ENCODE data around the gene STAMBP. TPM values are rescaled to one million over a fixed set of nuclear protein-coding genes. Genes with fewer than 3 reads are reported as not detected.
"Not testable (repeated sequence)": the region's sequence is repeated elsewhere in the genome, so short reads cannot be mapped to it uniquely, and the experiment has no call there.

Gene STAMBP
- total RNA-seq, 1 donor from 2014 or later: 46.0 TPM

DNA sequence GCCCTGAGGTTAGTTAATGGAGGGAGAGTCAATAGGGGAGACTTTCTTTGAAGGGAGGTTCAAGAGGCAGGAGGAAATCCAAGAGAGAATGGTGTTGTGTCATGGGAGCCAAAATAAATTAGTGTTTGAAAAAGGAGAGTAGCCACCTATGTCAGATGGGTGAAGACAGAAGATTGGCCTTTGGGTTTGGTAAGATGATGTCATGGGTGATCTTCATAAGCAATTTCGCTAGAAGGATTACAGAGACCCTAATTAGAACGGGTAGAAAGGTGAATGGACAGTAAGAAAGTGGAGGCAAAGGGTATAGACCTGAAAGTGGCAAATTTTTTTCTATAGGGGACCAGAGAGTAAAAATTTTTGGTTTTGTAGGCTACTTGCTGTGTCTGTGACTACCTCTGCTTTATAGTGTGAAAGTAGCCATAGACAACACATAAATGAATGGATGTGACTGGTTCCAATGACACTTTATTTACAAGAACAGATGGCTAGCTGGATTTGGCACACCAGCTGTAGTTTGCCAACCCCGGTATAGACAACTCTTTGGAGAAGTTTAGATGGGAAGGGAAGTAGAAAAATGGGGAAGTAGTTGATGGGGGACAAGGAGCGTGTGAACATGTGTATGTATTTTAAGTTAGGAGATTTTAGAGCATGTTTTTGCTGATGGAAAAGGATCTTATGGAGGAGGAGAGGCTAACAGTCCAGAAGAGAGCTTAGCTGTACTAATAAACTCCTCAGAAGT, 9.3 kb downstream of the STAMBP start:
- DNase-seq (ENCODE audit: low spot score): no peak

DNA sequence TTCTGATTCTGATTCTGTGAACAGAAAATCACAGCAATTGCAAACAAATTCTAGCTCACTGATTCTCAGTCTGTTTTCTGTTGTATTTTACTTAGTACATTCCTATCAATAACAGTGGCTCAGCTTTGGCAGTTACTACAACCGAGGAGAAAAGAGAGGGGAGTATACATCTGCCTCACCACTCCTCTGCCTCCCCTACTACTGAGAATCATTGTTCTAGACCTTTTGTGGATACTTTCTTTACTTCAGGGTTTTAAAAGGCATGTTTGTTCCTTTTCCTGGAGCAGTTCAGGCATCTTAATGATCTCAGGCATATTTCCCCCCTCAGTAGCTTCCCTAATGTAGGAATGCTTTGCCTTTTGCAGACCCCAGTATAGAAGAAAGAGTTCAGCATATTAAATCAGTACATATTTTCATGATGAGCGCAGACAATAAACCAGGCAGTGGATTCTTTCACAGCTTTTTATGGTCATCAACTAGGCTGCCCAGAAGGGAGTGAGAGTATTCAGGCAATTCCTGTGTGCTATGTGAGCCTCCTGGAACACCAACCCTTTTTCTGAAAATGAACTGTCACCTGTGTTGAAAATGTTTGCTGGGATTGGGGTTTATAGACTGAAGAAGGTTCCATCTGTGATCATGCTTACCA, 10.3 kb downstream of the STAMBP start:
- no peak for DNase-seq (ENCODE audit: low spot score)

DNA sequence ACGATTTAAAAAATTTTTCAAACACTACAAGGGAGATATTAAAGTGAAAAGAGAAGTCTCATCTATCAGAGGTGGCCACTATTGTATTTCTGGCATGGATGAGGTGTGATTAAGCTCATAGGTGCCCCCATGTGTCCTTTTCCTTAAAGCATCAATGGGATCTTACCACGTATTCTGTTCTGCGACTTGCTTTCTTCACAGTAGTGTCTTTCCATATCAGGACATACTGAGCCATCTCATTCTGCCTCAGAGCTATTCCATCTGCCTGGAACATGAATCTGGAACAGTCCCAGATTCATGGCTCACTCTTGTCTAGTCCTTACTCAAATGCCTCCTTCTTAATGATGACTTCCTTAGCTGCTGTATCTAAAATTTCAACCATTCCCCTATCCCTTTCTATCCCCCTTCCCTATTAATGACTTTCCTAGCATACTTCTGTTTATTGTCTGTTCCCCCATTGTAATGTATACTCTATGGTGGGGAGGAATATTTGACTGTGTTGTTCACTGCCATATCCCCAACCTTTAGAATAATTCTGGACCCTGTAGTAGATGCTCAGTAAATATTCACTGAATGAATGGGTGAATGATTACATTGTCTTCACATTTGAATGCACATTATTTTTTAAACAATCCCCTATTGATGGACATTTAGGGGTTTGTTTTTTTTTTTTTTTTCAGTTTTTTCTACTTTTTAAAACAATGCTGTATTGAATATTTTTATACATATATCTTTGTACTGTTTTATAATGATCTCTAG, 11.1 kb downstream of the STAMBP start:
- no peak for DNase-seq (ENCODE audit: low spot score)

DNA sequence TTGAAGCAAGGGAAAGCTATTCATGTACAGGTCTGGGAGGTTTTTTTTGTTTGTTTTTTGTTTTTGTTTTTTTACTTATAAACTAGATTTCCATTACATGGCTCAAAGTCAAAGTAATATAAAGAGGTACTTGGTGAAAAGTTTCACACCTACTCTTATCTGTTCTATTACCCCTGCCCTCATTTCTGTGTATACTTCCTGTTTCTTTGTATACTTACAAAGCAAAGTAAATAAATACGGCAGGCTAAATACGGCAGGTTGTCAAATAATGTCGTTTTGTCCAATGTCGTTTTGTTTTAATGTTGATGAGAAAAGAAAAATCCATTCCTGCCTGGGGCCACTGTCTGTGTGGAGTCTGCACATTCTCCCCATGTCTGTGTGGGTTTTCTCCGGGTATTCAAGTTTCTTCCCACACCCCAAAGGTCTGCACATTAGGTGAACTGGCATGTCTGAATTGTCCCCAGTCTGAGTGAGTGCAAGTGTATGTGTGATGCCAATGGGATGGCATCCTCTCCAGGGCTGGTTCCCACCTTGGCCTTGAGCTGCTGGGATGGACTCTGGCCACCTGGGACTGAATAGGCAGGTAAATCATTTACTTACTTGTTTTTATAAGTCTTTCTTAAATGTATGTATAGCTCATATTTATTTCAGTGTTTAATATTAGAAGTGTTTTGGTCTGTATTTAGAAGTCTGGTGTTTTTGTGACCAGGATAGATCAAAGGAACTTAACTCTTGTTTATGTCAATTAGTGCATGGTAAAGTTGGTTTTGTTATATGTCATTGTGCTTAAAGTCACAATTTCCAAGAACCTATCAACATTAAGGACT, 13.4 kb downstream of the STAMBP start:
- no peak for DNase-seq (ENCODE audit: low spot score)

DNA sequence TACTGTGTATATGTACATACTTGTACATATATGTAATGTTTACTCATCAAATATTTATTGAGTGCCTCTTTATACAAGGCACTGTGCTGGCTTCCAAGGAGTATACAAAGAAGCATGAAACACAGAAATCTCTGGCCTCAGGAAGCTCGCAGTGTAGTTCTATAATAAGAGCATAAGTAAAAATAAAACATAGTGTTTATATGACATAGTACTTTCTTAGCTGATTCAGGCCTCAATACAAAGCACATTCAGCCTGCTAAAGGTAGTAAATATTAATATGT, 13.9 kb downstream of the STAMBP start:
- no peak for DNase-seq (ENCODE audit: low spot score)

DNA sequence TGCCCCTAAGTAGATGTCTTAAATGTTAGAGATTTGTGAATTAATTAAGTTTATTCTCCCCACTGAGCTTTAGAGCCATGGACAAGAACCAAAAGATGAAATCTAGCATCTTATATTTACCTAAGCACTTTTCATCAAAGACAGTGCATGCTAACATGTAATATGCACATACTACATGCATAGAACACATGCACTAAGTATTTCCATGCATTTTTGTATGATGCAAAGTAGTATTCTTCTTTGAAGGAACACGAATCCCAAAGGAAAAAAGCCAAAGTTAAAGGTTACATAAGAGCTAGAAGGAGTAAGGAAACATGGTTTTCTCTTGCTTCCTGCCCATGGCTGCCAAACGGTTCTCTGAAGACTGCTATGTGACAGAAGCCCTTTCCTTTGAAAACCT, 15.3 kb downstream of the STAMBP start:
- DNase-seq (ENCODE audit: low spot score): no peak

DNA sequence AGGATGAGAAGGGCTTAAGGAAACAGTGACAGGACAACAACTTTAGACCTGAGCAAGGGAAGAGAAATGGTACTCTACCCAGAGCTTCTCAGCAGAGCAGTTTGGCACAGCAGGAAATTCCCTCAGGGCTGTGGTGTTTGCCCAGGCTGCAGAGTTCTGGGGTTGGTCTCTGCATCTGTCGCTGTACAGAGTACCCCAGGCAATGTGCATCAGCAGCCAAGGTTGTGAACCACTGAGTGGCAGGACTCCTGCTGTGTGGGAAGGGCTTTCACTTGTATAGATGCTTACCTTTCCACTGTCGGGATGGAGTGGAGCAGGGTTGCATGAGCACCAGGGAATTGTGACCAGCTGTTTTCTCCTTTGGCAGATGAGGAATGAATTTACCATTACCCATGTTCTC, 21.2 kb downstream of the STAMBP start:
- DNase-seq (ENCODE audit: low spot score): no peak

DNA sequence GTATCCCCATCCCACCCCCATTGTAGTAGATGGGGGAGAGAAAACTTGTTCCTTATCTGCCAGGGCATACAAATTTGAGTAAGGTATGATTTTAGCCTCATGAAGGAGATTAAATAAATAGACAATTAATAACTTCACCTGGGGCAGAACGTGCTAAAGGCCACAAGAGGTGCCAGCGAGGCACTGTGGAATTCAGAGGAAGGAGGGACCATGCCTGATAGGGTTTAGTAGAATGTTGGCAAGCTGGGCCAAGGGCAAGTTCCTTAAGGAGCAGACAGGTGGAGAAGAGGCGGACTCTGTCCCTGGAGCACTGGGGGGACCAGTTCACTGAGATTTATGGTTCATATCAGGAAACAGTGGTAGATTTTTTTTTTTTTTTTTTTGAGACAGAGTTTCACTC, 22.5 kb downstream of the STAMBP start:
- no peak for DNase-seq (ENCODE audit: low spot score)

DNA sequence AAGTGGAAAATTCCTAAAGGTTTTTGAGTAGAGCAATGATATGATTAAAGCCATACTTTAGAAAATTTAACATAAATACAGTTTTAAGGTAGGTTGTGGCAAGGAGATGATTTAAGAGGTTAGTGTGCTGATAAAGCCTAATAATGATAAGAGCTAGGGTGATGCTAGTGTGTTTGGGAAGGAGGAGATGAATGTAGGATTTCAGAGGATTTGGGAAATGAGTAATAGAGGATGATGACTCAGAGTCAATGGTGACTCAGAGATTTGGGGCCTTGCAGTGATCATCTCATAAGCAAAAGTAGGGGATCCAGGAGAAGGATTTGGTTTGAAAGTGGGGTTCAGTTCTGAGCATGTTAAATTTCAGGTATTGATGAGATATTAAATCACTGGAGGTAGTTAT, 23.3 kb downstream of the STAMBP start:
- no peak for DNase-seq (ENCODE audit: low spot score)

DNA sequence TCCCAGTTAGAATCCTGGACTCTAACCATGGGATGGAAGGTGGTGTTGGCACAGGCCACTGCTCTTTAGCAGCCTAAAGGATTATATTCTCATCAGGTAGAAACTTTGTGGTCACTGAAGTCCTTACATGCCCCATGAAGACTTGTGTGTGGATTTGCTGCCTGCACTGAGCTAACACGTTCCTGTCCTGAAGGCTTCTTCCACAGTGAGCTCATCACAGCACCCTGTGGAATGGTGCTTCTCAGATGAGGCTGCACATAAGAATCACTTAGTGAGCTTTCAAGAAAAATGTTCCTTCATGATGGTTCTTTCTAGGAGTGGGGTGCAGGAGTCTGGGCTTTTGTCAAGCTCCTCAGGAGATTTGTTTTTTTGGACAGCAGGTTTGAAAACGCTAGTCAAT, 26.8 kb downstream of the STAMBP start:
- DNase-seq (ENCODE audit: low spot score): no peak

DNA sequence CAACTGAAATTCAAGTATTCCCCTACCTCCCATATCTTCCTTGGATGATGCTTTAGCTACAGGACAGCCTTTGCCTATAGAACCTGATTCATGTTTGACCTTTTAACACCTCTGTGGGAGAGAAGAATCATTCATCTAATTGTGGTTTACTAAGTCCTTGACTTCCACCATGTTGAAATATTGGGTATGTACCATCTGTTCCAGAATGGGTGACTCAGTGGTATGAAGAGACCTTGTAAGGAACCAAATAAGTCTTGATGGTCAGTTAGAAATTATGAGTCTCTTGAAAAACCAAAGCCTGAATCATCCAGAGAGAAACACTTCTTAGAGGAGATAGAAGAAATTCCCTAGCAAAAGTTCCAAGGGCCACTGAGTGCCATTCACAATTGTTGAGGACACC, 27.5 kb downstream of the STAMBP start:
- DNase-seq (ENCODE audit: low spot score): no peak

DNA sequence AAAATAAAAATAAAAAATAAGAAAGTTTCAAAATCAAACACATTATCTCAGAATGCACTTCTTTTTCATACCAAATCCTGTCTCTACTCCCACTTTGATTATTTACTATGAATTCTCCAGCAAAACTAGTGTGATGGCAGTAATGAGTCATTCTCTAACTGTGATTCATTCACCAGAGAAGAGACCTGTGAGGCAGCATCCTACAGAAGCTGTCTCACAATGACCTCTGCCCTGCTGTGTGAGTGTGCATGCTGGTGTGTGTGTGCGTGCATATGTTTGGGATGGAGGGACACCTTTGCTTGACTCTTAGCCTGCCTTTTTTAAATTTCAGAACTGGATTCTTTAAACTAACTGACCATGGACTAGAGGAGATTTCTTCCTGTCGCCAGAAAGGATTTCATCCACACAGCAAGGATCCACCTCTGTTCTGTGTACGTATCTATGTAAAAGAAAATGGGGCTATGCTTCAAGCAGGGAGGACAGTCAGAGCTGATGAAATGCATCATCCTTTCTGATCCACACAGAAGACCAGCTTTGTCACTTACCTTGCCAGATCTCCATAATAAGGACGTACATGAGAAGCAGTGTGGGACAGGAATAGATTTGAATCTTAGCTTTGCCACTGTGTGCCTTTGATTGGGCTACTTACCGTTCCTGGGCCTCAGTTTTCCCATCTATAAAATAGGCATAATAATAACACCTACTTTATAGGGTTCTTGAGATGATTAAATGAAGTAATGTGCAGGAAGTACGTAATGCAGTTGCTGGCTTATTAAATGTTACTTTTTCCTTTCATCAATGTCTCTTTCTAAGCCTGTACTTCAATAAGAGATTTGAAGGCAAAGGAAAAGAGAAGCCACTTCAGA, 31.2 kb downstream of the STAMBP start:
- no peak for DNase-seq (ENCODE audit: low spot score)

DNA sequence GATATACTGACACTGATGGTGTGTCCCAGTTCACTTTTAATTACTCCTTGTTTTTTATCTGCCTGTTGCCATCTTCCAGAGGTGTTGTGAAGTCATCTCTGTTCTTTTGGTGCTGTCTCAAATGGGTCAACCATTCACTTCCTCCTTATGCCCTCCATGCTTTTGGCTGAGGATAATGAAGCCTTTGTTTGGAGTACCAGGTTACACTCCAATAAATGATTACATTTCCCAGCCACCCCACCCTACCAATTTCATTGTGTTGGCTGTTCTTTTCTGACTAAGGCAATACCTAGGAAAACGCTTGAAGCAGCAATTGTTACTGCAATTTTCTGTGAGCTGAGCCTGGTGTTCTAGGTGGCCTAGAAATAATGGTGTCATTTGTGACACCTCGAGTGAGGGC, 34.2 kb downstream of the STAMBP start:
- no peak for DNase-seq (ENCODE audit: low spot score)

DNA sequence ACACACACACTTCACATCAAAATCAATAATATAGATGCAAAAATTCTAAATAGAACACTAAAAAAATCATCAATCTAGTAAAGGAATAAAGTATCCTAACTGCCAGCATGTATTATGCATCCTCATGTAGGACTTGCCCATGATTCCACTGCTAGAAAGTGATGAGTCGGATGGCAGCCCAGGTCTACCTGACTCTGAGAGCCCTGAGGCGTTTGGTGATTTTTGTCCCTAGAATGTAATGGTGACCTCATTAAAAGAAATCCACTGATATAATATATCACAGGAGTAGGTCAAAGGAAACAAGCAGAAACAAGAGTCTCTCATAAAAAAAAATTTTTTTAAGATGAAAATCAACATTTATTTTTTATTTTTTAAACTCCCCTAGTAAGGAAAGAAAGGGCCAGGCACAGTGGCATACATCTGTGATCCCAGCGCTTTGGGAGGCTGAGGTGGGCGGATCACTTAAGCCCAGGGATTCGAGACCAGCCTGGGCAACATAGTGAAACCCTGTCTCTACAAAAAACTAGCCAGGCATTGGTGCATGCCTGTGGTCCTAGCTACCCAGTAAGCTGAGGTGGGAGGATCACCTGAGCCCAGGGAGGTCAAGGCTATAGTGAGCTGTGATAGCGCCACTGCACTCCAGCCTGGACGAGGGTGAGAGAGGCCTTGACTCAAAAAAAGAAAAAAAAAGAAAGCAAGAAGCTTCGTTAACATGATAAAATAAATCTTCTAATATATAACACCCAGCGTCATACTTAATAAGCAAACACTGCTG, 39.6 kb downstream of the STAMBP start:
- DNase-seq (ENCODE audit: low spot score): no peak

DNA sequence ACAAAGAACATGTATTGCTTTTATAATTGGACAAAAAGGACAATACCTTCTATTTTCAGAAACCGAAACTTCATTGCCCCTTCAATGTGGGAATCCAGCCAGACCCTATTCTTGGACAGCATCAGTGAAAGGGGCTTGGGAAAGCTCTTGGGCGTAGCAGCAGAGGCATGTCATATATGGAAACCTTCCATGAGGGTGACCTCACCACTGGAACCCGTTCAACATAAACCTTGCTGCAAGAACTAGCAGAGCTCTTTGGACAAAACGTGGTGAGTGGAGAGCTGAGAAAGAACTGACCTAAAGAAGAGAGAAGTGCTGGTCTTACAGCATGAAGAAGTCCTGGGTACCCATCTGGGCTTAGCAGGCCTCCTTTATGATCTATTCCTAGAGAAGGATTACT, 41.3 kb downstream of the STAMBP start:
- peak; percentile 91 for DNase-seq (ENCODE audit: low spot score)

DNA sequence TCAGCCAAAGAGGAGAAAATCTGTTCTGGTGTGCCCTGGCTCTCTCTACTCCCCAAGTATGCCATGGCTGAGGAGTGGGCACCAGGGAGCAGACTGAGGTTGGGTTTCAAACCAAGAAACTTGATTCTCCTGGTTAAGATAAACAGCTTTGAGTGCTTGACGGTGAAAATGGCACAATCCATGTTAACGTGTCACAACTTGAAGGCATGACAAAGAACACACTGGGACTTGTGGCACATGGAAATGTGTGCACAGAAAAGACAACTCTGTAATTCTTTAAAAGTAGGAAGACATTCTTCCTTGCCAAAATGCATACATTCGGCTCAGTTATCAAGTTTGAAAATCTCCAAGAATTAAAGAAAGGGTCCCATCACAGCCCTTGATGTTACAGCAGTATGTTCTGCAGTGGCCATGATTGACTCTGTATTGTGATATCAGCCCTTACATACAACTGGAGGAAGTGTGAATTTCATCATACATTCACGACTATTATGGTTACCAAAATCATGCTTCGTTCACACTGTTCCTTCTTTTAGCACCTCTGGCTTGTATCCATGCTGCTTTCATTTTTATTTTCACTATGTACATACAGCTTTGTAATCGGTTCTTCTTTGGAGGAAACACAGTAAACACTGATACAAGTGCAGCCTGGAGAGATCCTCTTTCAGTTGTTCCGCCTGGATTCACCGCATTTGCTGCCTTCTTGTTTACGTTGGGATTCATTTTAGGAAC, 48.5 kb downstream of the STAMBP start:
- no peak for DNase-seq (ENCODE audit: low spot score)

DNA sequence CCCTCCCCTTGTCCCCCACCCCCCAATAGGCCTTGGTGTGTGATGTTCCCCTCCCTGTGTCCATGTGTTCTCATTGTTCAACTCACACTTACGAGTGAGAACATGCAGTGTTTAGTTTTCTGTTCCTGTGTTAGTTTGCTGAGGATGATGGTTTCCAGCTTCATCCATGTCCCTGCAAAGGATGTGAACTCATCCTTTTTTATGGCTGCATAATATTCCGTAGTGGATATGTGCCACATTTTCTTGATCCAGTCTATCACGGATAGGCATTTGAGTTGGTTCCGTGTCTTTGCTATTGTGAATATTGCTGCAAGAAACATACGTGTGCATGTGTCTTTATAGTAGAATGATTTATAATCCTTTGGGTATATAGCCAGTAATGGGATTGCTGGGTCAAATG, 49.2 kb downstream of the STAMBP start:
- not testable (repeated sequence) for DNase-seq (ENCODE audit: low spot score)

DNA sequence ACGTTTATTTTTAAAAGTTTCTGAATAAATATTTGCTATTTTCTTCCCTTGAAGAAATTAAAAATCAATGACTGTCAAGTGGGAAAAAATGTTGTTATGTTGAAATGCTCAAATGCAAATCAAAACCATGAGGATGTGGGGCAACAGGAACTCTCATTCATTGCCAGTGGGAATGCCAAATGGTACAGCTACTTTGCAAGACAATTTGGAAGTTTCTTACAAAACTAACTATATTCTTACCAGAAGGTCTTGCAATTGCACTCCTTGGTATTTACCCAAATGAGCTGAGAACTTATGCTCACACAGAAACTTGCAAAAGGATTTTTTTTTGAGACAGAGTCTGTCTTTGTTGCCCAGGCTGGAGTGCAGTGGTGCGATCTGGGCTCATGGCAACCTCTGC, 56.6 kb downstream of the STAMBP start:
- DNase-seq (ENCODE audit: low spot score): no peak

DNA sequence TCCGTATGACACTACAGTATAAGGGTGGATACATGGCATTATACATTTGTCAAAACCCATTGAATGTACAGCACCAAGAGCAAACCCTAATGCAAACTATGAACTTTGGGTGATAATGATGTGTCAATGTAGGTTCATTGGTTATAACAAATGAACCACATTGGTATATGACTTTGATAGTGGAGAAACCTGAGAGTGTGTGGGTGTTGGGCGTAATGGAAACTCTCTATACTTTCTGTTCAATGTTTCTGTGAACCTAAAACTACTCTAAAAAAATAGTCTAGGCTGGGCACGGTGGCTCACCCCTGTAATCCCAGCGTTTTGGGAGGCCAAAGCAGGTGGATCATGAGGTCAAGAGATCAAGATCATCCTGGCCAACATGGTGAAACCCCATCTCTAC, 57.6 kb downstream of the STAMBP start:
- DNase-seq (ENCODE audit: low spot score): no peak

All from ureter (tissue), 1 donor.